Kidney (tissue), 22 donors: ENCODE data around the gene GRAMD2A. TPM values are rescaled to one million over a fixed set of nuclear protein-coding genes. Genes with fewer than 3 reads are reported as not detected.

Source experiments
- DNase-seq, 5 donors: peaks; one replicate each; pipeline ENCODE4 v3.0.0-alpha.2; 2013 to 2020
- FAIRE-seq: peaks from 2 replicates; lab custom pipeline; 2012; peaks lifted over from hg19 to GRCh38; lab: Jason Lieb, UNC
- H3K27ac ChIP-seq, 2 donors: one replicate each; pipeline ENCODE4 v1.7.0; 2013; ENCODE audit warnings: low read depth in 2 of 2, low read length in 2 of 2, inconsistent platforms in 1 of 2
- H3K27me3 ChIP-seq: one replicate; pipeline ENCODE4 v1.7.1; 2013; ENCODE audit warnings: low read length, inconsistent platforms; ENCODE audit not compliant: control insufficient read depth, insufficient read depth
- H3K36me3 ChIP-seq, 3 donors: one replicate each; pipeline versions ENCODE4 v1.7.0 to v1.7.1; 2013; ENCODE audit warnings: low read length in 3 of 3, control low read depth in 1 of 3, inconsistent platforms in 1 of 3; ENCODE audit not compliant: insufficient read depth in 3 of 3, control insufficient read depth in 2 of 3
- H3K4me1 ChIP-seq, 3 donors: one replicate each; pipeline versions ENCODE4 v1.7.0 to v1.7.1; 2013; ENCODE audit warnings: low read length in 3 of 3, inconsistent platforms in 1 of 3, low read depth in 1 of 3; ENCODE audit not compliant: control insufficient read depth in 2 of 3, insufficient read depth in 2 of 3
- H3K4me3 ChIP-seq, 3 donors: one replicate each; pipeline versions ENCODE4 v1.7.0 to v1.8.1; 2013; ENCODE audit warnings: low read length in 3 of 3, control low read depth in 1 of 3, inconsistent platforms in 1 of 3
- H3K9ac ChIP-seq, 3 donors: one replicate each; pipeline versions ENCODE4 v1.7.0 to v1.7.1; 2013; ENCODE audit warnings: low read length in 3 of 3, control low read depth in 1 of 3, inconsistent platforms in 1 of 3
- H3K9me3 ChIP-seq, 3 donors: one replicate each; pipeline versions ENCODE4 v1.7.0 to v1.7.1; 2013; ENCODE audit warnings: low read length in 3 of 3, control low read depth in 1 of 3, inconsistent platforms in 1 of 3; ENCODE audit not compliant: control insufficient read depth in 2 of 3, insufficient read depth in 1 of 3
- intact Hi-C: fragments of 100-400 bp; cut with DNase I; formaldehyde crosslinking; loops from one replicate; pipeline ENCODE4 v1.11.1; 2022
- long read RNA-seq, 10 donors: library from polyadenylated mRNA in 1 of 10; unstranded in 1 of 10; transcript quantifications; one replicate each; pipeline ENCODE4 v2.0.0 and lab custom pipeline, GENCODE V29; 2021 to 2026
- polyA plus RNA-seq: library from polyadenylated mRNA; stranded (reverse); fragments of 350-450 nt; fragmentation: Illumina TruSeq; extraction: RNeasy Lipid Tissue Mini Kit (QIAGEN cat#74804); gene quantifications from one replicate; pipeline ENCODE4 v1.2.3, GENCODE V29; 2014; ENCODE audit warnings: low read depth, low replicate concordance; ENCODE audit not compliant: insufficient read depth
- total RNA-seq: library from RNA; stranded (reverse); fragmentation: NEBNext Ultra II Directional; extraction: Animal tissue kit (Norgen Biotek cat#: 25700); gene quantifications from one replicate; pipeline ENCODE4 v1.2.1, GENCODE V29; 2021
- TF ChIP-seq, protein P1 (sequence below): IDR thresholded peaks from 3 replicates; pipeline ENCODE4 v1.5.1; 2012; ENCODE audit warnings: mild to moderate bottlenecking, moderate library complexity, borderline replicate concordance; ENCODE audit not compliant: insufficient read depth; ENCODE audit errors: extremely low read depth
- donor health status: control.
- donor health status: control.
- donor health status: control.
- donor health status: control.
- donor health status: control.
- donor health status: DM: yes; HTN: yes; CAD: no.
- donor health status: Normal renal cell carcinoma (clear cell type).

The GRAMD2A gene
- total RNA-seq = 5.4 TPM
- polyA plus RNA-seq = 2.7 TPM
- long read RNA-seq, donor 1 = 0 reads
- long read RNA-seq, donor 2 = 0 reads
- long read RNA-seq, donor 3 = 0 reads
- long read RNA-seq, donor 4 = 0 reads
- long read RNA-seq, donor 5 = 0 reads
- long read RNA-seq, donor 6 = 0 reads
- long read RNA-seq, donor 7, transcript GRAMD2A-201 (12 exons, 3,281 nt) = major isoform, 5 of 15 reads
- long read RNA-seq, donor 7, partial matches to known transcripts = 1 of 15 reads
- long read RNA-seq, donor 7, other reads (novel, unspliced or antisense) = 7 of 15 reads
- long read RNA-seq, donor 8 = 0 reads
- long read RNA-seq, donor 9 = 0 reads
- long read RNA-seq, donor 10, partial matches to known transcripts = 0 of 1 reads
- long read RNA-seq, donor 10, other reads (novel, unspliced or antisense) = 0 of 1 reads

DNA sequence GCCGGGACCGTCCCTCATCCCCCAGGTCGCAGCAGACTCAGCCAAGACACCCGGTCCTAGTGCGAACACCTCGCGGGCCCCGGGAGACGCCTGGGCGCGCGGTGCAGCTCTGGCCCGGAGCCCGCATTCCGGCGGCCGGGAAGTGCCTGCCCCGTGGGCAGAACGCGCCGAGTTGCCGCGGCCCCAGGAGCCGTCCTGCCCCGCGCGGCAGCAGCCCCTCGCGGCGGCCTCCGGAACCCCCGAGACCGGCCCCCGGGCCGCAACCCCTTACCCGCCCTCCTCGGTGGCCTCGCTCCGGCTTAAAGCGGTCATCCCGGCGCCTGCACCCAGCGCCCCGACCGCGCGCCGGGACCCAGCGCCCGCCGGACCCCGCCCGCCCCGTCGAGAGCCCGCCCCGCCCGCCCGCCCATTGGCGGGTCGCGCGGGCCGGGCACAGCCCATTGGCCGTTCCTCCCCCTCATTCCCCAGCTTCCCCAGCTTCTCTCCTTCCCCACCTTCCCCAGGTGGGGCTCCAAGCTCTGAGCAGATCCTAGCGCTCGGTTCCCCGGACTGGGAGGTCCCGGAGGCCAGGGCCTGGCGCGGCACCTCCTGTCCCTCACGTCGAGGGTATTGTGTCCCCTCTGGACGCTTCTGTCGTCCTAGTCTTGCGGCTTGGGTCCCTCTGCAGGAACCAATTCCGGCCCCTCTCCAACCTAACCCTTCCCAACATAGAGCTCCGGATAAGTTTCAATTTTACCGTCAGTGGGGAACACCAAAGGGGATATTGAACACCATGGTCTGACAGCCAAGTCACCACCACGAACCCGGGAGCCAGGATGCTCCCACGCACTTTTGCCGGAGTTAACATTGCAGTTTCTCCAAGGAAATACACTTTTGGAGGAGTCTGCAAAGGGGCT lies at the start of gene GRAMD2A:
Gene GRAMD2A, minus strand, starts transcription at position 328 of the 896 bp plus-strand sequence.
- peak; percentile 65 to 84 (median 68) for DNase-seq
- H3K9me3 ChIP-seq = no peaks in the 10 kb centered on the region
- H3K36me3 ChIP-seq = peaks cover 2 to 29% (median 17%) of the 10 kb centered on the region in 3 donors
- H3K4me1 ChIP-seq = peaks cover 0 to 14% (median 0%) of the 10 kb centered on the region in 3 donors
- no peak within 1 kb of the TSS for H3K9ac ChIP-seq
- peak within 1 kb of the TSS in 2 of 3 donors; percentile 55 to 59 for H3K4me3 ChIP-seq
- TF ChIP-seq, protein P1, sequence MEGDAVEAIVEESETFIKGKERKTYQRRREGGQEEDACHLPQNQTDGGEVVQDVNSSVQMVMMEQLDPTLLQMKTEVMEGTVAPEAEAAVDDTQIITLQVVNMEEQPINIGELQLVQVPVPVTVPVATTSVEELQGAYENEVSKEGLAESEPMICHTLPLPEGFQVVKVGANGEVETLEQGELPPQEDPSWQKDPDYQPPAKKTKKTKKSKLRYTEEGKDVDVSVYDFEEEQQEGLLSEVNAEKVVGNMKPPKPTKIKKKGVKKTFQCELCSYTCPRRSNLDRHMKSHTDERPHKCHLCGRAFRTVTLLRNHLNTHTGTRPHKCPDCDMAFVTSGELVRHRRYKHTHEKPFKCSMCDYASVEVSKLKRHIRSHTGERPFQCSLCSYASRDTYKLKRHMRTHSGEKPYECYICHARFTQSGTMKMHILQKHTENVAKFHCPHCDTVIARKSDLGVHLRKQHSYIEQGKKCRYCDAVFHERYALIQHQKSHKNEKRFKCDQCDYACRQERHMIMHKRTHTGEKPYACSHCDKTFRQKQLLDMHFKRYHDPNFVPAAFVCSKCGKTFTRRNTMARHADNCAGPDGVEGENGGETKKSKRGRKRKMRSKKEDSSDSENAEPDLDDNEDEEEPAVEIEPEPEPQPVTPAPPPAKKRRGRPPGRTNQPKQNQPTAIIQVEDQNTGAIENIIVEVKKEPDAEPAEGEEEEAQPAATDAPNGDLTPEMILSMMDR = no peak
- no peak for FAIRE-seq
- intact Hi-C loops = no loop called here
- no peak within 1 kb of the TSS for H3K27ac ChIP-seq
- H3K27me3 ChIP-seq = no peaks in the 10 kb centered on the region

DNA sequence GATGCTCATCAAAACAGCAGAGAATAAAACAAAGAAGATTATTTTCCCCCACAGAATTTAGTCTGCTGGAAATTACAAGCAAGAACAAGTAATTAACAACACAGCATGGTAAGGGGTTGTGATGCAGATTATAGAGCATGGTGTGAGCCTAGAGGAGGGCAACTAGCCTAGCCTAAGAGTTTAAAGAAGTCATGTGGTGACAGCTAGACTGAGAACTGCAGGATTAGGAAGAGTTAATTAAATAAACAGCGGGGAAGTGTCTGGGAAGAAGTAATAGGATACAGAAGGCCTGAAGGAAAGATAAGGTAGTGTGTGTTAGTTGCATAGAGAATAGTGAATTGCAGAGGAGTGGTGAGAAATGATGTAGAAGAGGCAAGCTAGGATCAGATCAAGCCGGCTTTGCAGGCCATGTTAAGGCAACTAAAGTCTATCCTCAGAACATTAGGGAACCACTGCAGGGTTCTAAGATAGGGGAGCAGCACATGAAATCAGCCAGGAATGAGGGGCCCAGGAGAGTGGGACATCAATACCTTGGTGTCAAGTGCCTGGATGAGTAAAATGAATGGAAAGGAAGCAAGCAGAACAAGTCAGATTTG lies 45.3 kb upstream of the GRAMD2A start:
- no peak overlapping the region for H3K9ac ChIP-seq
- TF ChIP-seq, protein P1 = no peak
- peaks cover 2 to 32% (median 27%) of the 10 kb centered on the region in 3 donors for H3K36me3 ChIP-seq
- no peak for FAIRE-seq
- no peaks in the 10 kb centered on the region for H3K4me1 ChIP-seq
- H3K9me3 ChIP-seq = no peaks in the 10 kb centered on the region
- no peaks in the 10 kb centered on the region for H3K27me3 ChIP-seq
- no peak for DNase-seq
- H3K27ac ChIP-seq = no peak overlapping the region
- intact Hi-C loops = no loop called here
- no peak overlapping the region for H3K4me3 ChIP-seq

DNA sequence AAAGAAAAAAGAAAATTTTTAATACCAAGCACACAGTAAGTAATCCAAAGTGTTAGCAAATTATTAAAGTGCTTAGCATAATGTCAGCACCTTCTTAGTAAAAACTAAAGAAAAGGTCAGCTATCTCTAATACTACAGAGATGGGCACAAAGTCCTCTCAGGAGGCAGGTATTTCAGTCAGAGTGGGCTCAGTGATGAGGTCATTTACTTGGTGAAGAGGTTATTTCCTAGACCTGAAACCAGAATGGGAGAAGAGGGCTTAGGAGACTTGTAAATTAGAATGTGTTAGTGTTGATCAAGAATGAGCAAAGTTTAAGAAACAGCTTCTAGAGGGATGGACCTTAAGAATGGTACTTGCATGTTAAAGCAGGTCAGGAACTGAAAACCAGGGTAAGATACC lies 42.1 kb upstream of the GRAMD2A start:
- Histone ChIP-seq H3K9ac (no peak overlapping the region), H3K9me3 (no peaks in the 10 kb centered on the region), H3K4me1 (no peaks in the 10 kb centered on the region), H3K27ac (no peak overlapping the region), H3K4me3 (no peak overlapping the region), H3K27me3 (no peaks in the 10 kb centered on the region), H3K36me3 (peaks cover 2 to 32% (median 27%) of the 10 kb centered on the region in 3 donors)
- no peak for FAIRE-seq
- TF ChIP-seq, protein P1 = no peak
- DNase-seq = no peak
- intact Hi-C loops = no loop called here
